Measurements from ENCODE around the gene DNM1.

Gene DNM1

GRCh38 chr9:128205296-128205944, 2.2 kb downstream of the DNM1 start:
- no peak for DNase-seq (ENCODE audit: low read depth, low spot score)

GRCh38 chr9:128206484-128206883, 3.3 kb downstream of the DNM1 start:
- no peak for DNase-seq (ENCODE audit: low read depth, low spot score)

- no peak for DNase-seq (ENCODE audit: low read depth, low spot score)
Measured at GRCh38 chr9:128206916-128207910, 4.0 kb downstream of the DNM1 start.

GRCh38 chr9:128208386-128208785, 5.2 kb downstream of the DNM1 start:
- DNase-seq (ENCODE audit: low read depth, low spot score) = no peak

GRCh38 chr9:128208946-128209669, 5.9 kb downstream of the DNM1 start:
- no peak for DNase-seq (ENCODE audit: low read depth, low spot score)

GRCh38 chr9:128211186-128211980, 8.2 kb downstream of the DNM1 start:
- DNase-seq (ENCODE audit: low read depth, low spot score) = no peak

GRCh38 chr9:128211981-128212281, 8.8 kb downstream of the DNM1 start:
- no peak for DNase-seq (ENCODE audit: low read depth, low spot score)

- DNase-seq (ENCODE audit: low read depth, low spot score) = no peak
Measured at GRCh38 chr9:128213746-128214497, 10.7 kb downstream of the DNM1 start.

- no peak for DNase-seq (ENCODE audit: low read depth, low spot score)
Measured at GRCh38 chr9:128214571-128215490, 11.7 kb downstream of the DNM1 start.

GRCh38 chr9:128215491-128216409, 12.6 kb downstream of the DNM1 start:
- no peak for DNase-seq (ENCODE audit: low read depth, low spot score)

- no peak for DNase-seq (ENCODE audit: low read depth, low spot score)
Measured at GRCh38 chr9:128216781-128217553, 13.8 kb downstream of the DNM1 start.

- DNase-seq (ENCODE audit: low read depth, low spot score) = no peak
Measured at GRCh38 chr9:128218172-128218517, 15.0 kb downstream of the DNM1 start.

GRCh38 chr9:128218518-128219389, 15.6 kb downstream of the DNM1 start:
- DNase-seq (ENCODE audit: low read depth, low spot score) = peak; percentile 33

- no peak for DNase-seq (ENCODE audit: low read depth, low spot score)
Measured at GRCh38 chr9:128219831-128220230, 16.7 kb downstream of the DNM1 start.

- no peak for DNase-seq (ENCODE audit: low read depth, low spot score)
Measured at GRCh38 chr9:128222026-128222425, 18.8 kb downstream of the DNM1 start.

GRCh38 chr9:128222880-128223670, 19.9 kb downstream of the DNM1 start:
- DNase-seq (ENCODE audit: low read depth, low spot score) = no peak

Measured in brain pericyte (primary cell).